Measurements from ENCODE around the gene NR4A3.

GRCh38 chr9:99823681-99824377 is 2.1 kb downstream of the NR4A3 start:
- no peak for TF ChIP-seq POLR2A (IDR thresholded peaks at IDR 0.05)
- TF ChIP-seq, protein P1, sequence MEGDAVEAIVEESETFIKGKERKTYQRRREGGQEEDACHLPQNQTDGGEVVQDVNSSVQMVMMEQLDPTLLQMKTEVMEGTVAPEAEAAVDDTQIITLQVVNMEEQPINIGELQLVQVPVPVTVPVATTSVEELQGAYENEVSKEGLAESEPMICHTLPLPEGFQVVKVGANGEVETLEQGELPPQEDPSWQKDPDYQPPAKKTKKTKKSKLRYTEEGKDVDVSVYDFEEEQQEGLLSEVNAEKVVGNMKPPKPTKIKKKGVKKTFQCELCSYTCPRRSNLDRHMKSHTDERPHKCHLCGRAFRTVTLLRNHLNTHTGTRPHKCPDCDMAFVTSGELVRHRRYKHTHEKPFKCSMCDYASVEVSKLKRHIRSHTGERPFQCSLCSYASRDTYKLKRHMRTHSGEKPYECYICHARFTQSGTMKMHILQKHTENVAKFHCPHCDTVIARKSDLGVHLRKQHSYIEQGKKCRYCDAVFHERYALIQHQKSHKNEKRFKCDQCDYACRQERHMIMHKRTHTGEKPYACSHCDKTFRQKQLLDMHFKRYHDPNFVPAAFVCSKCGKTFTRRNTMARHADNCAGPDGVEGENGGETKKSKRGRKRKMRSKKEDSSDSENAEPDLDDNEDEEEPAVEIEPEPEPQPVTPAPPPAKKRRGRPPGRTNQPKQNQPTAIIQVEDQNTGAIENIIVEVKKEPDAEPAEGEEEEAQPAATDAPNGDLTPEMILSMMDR (IDR thresholded peaks at IDR 0.05): no peak
